Uterus (tissue), 4 donors: Measurements from ENCODE around the gene KRTAP4-5. TPM values are rescaled to one million over a fixed set of nuclear protein-coding genes. Genes with fewer than 3 reads are reported as not detected.
"Not testable (repeated sequence)": the region's sequence is repeated elsewhere in the genome, so short reads cannot be mapped to it uniquely, and the experiment has no call there.

Source experiments
- DNase-seq, 2 donors: peaks; one replicate each; pipeline ENCODE4 v3.0.0-alpha.2; 2019 to 2020
- H3K27ac ChIP-seq, 2 donors: fragments of 200-600 bp; sonication (generic); 1 replicate in 1 of 2; 2 replicates in 1 of 2; pipeline ENCODE4 v1.5.1; 2016 to 2018
- H3K27me3 ChIP-seq, 2 donors: fragments of 200-600 bp; sonication (generic); one replicate each; pipeline ENCODE4 v1.5.1; 2018 to 2019; ENCODE audit warnings: control low read depth in 1 of 2
- H3K36me3 ChIP-seq, 2 donors: fragments of 200-600 bp; sonication (generic); one replicate each; pipeline ENCODE4 v1.5.1; 2019; ENCODE audit warnings: control low read depth in 1 of 2
- H3K4me1 ChIP-seq, 2 donors: fragments of 200-600 bp; sonication (generic); one replicate each; pipeline ENCODE4 v1.5.1; 2018 to 2019; ENCODE audit warnings: control low read depth in 1 of 2
- H3K4me3 ChIP-seq, 2 donors: fragments of 200-600 bp; sonication (generic); 1 replicate in 1 of 2; 2 replicates in 1 of 2; pipeline ENCODE4 v1.5.1; 2018 to 2019; ENCODE audit warnings: mild to moderate bottlenecking in 1 of 2
- H3K9me3 ChIP-seq, 2 donors: fragments of 200-600 bp; sonication (generic); one replicate each; pipeline ENCODE4 v1.5.1; 2019; ENCODE audit warnings: control low read depth in 1 of 2
- CTCF ChIP-seq, 4 experiments: fragments of 200-600 bp in 2 of 4; fragments of 450-650 bp in 2 of 4; sonication (generic) in 2 of 4; IDR thresholded peaks; one replicate each; pipeline ENCODE4 v1.5.1; 2016 to 2019; ENCODE audit warnings: antibody characterized with exemption in 4 of 4, mild to moderate bottlenecking in 2 of 4, moderate library complexity in 1 of 4
- POLR2A ChIP-seq, 2 donors: fragments of 450-650 bp; IDR thresholded peaks; one replicate each; pipeline ENCODE4 v1.6.1; 2016; ENCODE audit warnings: antibody characterized with exemption in 2 of 2, mild to moderate bottlenecking in 1 of 2, moderate library complexity in 1 of 2
- intact Hi-C: fragments of 100-400 bp; cut with DNase I; formaldehyde crosslinking; loops from one replicate; pipeline ENCODE4 v1.15.1; 2023; ENCODE audit warnings: low total_unique reads
- small RNA-seq: library from RNA; depleted of rRNA; stranded (forward); fragments of <200 nt; gene quantifications from one replicate; pipeline ENCODE3, GENCODE V24; 2016
- total RNA-seq, 4 donors: library from RNA; depleted of rRNA in 3 of 4; stranded (reverse); fragments of >200 nt in 3 of 4; gene quantifications; one replicate each; pipeline versions ENCODE4 v1.1.0 to v1.2.4, GENCODE V29; 2014 to 2023
- donor health status: DM: yes; HTN: yes; CAD: no.

Gene KRTAP4-5
- total RNA-seq, 4 donors from 2014 or later, result not detected

DNA sequence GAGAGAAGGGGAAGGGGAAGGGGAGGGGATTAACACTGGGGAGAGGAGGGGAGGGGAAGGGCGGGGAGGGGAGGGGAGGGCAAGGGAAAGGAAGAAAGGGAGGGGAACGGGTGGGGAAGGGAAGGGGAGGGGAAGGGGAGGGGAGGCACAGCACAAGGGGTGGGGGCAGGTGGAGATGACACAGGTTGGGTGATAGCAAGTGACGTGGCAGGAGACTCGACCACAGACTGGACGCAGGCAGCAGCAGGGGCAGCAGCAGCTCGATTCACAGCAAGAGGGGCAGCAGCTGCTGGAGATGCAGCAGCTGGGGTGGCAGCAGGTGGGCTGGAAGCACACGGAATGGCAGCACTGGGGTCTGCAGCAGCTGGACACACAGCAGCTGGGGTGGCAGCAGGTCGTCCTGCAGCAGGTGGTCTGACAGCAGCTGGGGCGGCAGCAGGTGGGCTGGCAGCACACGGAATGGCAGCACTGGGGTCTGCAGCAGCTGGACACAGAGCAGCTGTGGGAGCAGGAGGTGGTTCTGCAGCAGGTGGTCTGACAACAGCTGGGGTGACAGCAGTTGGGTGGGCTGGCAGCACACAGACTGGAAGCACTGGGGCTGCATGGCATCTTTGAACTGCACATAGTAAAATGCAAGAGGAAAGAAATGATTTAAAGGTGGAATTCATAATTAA, 47.9 kb downstream of the KRTAP4-5 start, which contains the start of gene KRTAP4-16:
KRTAP4-16 (minus strand) TSS at position 624 of the 674 bp plus-strand sequence; CDS start at position 624, 0 bp downstream.
- Histone ChIP-seq H3K36me3 (no peaks in the 10 kb centered on the region), H3K27ac (no peak within 1 kb of the TSS), H3K9me3 (no peaks in the 10 kb centered on the region), H3K4me3 (no peak within 1 kb of the TSS), H3K27me3 (no peaks in the 10 kb centered on the region), H3K4me1 (no peaks in the 10 kb centered on the region)
- intact Hi-C loops, result no loop called here
- TF ChIP-seq CTCF (IDR thresholded peaks at IDR 0.05) (no peak), POLR2A (IDR thresholded peaks at IDR 0.05) (no peak)
- DNase-seq, result no peak

DNA sequence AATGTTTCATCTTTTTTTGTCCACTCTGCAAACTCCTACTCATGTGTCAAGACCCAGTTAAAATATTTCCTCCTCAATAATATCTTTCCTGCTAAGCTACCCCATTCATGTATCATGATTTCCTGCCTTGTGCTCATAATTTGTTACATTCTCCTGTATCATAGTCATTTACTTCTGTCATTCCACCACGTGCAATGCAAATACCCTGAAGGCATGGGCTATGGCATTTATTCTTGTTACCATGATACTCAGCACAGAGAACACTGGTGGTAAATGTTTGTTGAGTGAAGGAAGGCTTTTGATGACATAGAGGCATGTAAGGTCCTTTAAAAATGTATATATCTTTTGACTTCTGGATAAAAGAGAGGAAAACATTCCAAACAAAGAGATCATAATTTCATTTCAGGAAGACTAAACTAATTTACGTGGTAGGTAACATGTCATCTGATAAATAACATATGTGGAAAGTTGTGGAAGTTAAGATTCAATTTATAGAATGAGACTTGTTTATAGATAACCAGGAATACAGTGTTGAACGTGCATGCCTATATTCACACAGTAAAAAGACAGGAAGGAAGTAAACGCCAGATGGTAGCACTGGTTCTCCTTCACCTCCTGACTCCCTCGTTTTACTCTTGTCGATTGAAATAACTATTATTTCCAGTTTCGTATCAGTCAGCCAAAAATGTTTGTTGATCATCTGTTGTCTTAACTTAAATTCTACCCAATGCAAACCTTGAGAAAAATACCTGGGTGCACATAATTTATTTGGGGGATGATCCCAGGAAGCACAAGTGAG, 49.7 kb downstream of the KRTAP4-5 start:
- H3K4me3 ChIP-seq, H3K36me3 ChIP-seq, intact Hi-C loops, H3K9me3 ChIP-seq, H3K4me1 ChIP-seq, DNase-seq, H3K27me3 ChIP-seq, H3K27ac ChIP-seq: not testable (repeated sequence)

Small RNA genes within 50 kb of the gene (small RNA-seq; reads per million reads assigned to genes)
- gene KRTAP4-17P, result not detected

Other genes with a start within 250 kb of the KRTAP4-5 start
- gene KRT23, start 212.2 kb downstream of the KRTAP4-5 start, total RNA-seq, result 1 to 10 TPM in 1 of 4 donors, under 1 TPM in 1, not detected in 2; 0.79 to 3.1 TPM
- gene KRT39, start 182.9 kb downstream of the KRTAP4-5 start, total RNA-seq, result not detected
- under 1 TPM in 1 of 4 donors, not detected in 3; 0.21 TPM for gene KRT40, start 165.5 kb downstream of the KRTAP4-5 start, total RNA-seq
- gene KRTAP3-3, start 155.7 kb downstream of the KRTAP4-5 start, total RNA-seq, result not detected
- not detected for gene KRTAP3-2, start 149.9 kb downstream of the KRTAP4-5 start, total RNA-seq
- gene KRTAP3-1, start 140.7 kb downstream of the KRTAP4-5 start, total RNA-seq, result not detected
- gene KRTAP1-5, start 122.6 kb downstream of the KRTAP4-5 start, total RNA-seq, result not detected
- gene KRTAP1-4, start 119.6 kb downstream of the KRTAP4-5 start, total RNA-seq, result not detected
- not detected for gene KRTAP1-3, start 115.0 kb downstream of the KRTAP4-5 start, total RNA-seq
- not detected for gene KRTAP1-1, start 108.4 kb downstream of the KRTAP4-5 start, total RNA-seq
- gene KRTAP2-1, start 102.5 kb downstream of the KRTAP4-5 start, total RNA-seq, result not detected
- gene KRTAP2-2, start 94.6 kb downstream of the KRTAP4-5 start, total RNA-seq, result not detected
- not detected for gene KRTAP2-3, start 89.7 kb downstream of the KRTAP4-5 start, total RNA-seq
- gene KRTAP2-4, start 83.9 kb downstream of the KRTAP4-5 start, total RNA-seq, result not detected
- not detected for gene KRTAP4-7, start 65.7 kb downstream of the KRTAP4-5 start, total RNA-seq
- gene KRTAP4-8, start 51.7 kb downstream of the KRTAP4-5 start, total RNA-seq, result not detected
- not detected for gene KRTAP4-16, start 47.6 kb downstream of the KRTAP4-5 start, total RNA-seq
- not detected for gene KRTAP4-9, start 44.4 kb downstream of the KRTAP4-5 start, total RNA-seq
- not detected for gene KRTAP4-11, start 31.5 kb downstream of the KRTAP4-5 start, total RNA-seq
- gene KRTAP4-12, start 25.6 kb downstream of the KRTAP4-5 start, total RNA-seq, result not detected
- not detected for gene KRTAP4-6, start 9.3 kb downstream of the KRTAP4-5 start, total RNA-seq
- not detected for gene KRTAP4-4, start 10.9 kb upstream of the KRTAP4-5 start, total RNA-seq
- not detected for gene KRTAP4-3, start 18.4 kb upstream of the KRTAP4-5 start, total RNA-seq
- gene KRTAP4-2, start 28.4 kb upstream of the KRTAP4-5 start, total RNA-seq, result not detected
- gene KRTAP4-1, start 35.1 kb upstream of the KRTAP4-5 start, total RNA-seq, result not detected
- not detected for gene KRTAP9-1, start 40.1 kb upstream of the KRTAP4-5 start, total RNA-seq
- not detected for gene KRTAP9-2, start 76.8 kb upstream of the KRTAP4-5 start, total RNA-seq
- gene KRTAP9-3, start 82.6 kb upstream of the KRTAP4-5 start, total RNA-seq, result not detected
- not detected for gene KRTAP9-8, start 88.2 kb upstream of the KRTAP4-5 start, total RNA-seq
- not detected for gene KRTAP9-4, start 99.9 kb upstream of the KRTAP4-5 start, total RNA-seq
- gene KRTAP9-9, start 105.6 kb upstream of the KRTAP4-5 start, total RNA-seq, result not detected
- not detected for gene KRTAP9-6, start 115.6 kb upstream of the KRTAP4-5 start, total RNA-seq
- gene KRTAP9-7, start 125.9 kb upstream of the KRTAP4-5 start, total RNA-seq, result not detected
- not detected for gene KRTAP29-1, start 153.0 kb upstream of the KRTAP4-5 start, total RNA-seq
- not detected for gene KRTAP16-1, start 159.5 kb upstream of the KRTAP4-5 start, total RNA-seq
- gene KRTAP17-1, start 165.9 kb upstream of the KRTAP4-5 start, total RNA-seq, result not detected
- gene KRT33A, start 201.0 kb upstream of the KRTAP4-5 start, total RNA-seq, result not detected
- gene KRT33B, start 220.0 kb upstream of the KRTAP4-5 start, total RNA-seq, result not detected
- gene KRT34, start 232.5 kb upstream of the KRTAP4-5 start, total RNA-seq, result under 1 TPM in 1 of 4 donors, not detected in 3; 0.28 TPM
- gene KRT31, start 247.8 kb upstream of the KRTAP4-5 start, total RNA-seq, result not detected